NCI-H748 (cell line): Measurements from ENCODE around the gene ABI3.

Experiments
- DNase-seq: peaks from one replicate; lab custom pipeline; 2025; ENCODE audit not compliant: unreplicated experiment; lab: John Stamatoyannopoulos, UW

Gene ABI3

DNA sequence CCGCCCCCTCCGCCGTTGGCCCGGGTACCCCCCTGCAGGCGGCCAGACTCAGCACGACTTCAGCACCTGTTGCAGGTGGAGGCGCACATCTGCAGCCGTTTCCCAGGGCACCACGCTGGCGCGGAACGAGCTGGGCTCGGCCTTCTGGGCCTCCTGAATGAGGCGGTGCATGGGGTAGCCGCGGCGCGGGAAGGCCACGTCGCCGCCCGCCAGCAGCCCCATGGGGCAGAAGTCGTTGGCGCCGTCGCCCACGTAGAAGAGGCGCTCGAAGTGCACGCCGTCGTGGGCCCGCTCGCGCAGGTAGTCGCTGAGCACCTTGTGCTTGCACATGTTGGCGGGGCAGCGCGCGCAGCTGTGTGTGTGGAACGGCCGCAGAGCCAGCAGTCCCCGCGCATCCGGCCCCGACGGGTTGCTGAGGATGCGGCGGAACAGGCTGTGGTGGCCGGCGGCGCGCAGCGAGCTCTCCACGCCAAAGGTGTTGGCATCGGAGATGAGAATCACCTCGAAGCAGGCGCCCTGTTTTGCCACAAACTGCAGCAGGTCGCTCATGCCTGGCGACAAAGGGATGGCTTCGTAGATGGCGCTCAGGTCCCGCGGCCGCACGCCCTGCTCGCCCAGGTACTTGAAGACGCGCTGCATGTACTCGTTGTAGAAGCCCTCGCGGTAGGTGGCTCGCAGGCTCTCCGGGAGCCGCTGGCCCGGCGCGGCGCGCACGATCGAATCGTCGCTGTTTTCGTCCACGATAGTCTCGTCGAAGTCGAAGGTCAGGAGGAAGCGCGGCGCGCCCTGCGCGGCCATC is 13.9 kb downstream of the ABI3 start:
- peak; percentile 81 for DNase-seq

DNA sequence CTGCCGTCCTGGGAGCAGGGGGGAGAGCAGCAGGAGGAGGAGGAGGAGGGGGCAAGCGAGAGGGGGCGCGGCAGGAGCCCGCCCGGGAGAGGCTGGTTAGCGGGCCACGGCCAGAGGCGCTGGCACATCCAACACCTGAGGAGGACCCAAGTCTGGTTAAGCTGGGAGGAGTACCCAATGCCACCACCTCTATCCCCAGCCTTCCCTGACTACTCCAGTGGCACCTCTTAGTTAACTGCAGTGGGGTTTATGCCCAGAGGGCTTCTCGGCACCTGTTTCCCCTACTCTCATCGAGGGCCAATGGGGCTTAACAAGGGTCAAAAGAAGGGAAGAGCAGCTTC is 14.5 kb downstream of the ABI3 start:
- no peak for DNase-seq

DNA sequence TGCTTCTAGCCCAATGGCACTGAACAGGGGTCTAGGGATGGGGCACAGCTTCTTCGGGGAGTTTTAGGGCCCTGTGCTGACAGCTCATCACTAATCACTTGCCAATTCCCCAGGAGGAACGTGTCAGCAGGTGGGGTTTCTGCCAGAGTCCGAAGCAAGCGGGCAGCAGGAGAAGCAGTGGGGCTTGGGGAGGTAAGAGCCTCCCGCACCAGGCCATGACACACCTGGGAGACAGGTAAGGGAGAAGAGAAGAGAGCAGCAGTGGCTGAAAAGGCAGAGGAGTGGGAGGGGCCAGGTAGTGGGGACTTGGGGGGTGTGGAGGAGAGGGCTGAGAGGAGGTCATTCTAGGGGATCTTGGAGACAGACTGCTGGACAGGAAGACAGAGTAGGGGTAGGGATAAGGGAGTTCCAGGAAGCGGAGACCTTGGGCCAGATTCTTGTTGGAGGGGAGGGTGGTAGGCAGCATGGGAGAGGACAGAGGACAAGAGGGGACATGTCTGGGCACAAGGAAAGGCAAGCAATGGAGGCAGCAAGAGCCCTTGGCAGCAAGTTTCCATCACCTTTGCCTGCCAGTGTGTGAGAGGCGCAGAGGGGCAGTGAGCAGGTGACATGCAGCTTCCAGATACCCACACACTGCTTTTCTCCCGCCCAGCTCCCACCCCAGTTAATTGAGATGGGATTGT is 15.2 kb downstream of the ABI3 start:
- no peak for DNase-seq

DNA sequence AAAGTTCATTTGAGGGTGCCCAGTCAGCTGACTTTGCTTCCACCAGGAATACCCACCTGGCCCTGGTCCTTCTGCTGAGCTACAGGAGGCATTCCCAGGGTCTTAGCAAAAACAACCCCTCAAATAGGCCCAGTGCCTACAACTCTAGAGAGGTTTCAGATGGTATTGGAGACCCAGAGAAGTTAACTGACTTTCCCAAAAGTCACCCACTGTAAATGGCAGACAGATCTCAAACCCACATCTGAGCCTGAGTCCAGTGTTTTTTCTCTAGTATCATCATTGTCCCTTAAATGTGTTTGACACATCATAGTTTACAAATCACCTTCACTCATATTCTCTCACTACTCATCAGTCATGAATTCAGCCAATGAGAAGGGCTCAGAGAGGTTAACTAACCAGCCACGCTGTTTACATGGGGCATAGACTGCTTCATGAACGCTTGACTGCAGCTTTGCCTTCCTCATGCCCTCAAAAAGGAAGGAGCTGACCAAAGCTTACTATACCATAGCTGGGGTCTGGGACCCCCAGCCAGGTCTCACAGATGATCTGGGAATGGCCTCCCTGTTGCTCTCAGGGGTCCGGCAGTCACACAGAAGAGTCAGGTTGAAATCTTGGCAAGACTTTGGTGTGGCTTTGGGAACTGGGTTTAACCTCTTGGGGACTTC is 16.4 kb downstream of the ABI3 start:
- no peak for DNase-seq

DNA sequence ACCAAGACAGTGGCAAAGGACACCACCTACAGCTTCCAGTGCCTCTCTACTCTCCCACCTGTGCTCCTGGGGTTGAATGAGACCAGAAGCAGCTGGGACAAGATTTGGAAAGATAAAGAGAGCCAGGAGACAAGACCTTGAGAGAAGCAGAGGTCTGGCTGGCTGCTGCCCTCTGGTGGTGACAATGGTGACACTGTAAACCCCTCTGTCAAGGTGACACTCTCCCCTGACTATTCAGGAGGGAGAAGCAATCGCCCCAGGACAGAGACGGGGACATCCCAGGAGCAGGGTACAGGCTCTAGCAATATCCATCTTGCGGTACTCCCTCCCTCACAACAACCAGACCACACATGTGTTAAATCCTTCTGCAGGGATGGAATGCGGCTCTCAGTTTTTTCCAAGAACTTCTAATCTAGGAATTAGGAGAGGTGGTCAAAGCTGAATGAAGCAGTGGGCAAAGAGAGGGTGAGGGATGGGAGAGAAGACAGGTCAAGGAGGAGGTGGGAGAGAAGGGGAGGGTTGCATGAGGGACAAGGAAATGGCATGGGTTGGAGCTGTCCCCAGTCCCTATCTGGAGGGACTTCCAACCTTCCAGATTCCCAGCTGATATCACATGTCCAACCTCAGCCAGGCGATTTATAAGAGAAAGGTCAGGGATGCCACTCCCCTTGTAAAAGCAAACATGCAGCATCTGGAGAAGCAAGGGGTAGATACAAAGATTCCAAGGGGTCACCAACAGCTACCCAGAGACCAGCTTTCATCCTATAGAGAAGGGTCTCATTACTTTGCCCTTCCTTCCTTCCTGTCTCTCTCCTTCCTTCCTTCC is 17.1 kb downstream of the ABI3 start:
- peak; percentile 72 for DNase-seq

DNA sequence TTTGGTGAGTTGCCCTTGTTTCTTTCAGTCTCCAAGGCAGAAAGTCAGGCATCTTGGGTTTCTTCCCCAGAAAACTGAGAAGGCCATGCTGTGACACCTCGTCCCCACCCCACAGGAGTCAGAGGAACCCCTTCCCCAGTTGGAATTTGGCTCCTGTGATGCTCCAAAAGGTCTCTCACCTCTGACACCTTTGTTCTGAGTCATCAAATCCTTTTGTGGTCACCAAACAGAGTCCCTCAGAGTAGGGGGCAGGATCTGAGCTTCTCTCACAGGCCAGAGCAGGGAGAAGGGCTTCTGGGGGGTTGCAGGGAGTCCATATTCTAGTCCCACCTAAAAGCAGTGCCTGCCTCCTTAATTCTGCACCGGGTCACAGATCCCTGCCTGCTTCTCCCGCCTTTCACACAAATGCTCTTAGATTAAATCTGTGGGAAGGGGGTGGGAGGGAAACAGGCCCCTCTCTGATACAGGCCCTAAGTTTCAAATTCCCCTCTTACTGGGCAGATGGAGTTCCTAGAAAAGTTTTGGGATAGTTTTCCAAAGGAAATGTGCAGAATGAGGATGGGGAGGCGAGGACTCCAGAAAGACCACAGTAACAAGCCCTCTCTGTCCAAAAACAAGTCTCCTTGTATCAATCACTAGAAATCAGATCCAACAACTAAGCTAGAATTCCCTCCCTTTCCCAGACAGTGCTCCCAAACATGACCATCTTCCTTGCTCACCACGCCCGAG is 18.7 kb downstream of the ABI3 start:
- no peak for DNase-seq

DNA sequence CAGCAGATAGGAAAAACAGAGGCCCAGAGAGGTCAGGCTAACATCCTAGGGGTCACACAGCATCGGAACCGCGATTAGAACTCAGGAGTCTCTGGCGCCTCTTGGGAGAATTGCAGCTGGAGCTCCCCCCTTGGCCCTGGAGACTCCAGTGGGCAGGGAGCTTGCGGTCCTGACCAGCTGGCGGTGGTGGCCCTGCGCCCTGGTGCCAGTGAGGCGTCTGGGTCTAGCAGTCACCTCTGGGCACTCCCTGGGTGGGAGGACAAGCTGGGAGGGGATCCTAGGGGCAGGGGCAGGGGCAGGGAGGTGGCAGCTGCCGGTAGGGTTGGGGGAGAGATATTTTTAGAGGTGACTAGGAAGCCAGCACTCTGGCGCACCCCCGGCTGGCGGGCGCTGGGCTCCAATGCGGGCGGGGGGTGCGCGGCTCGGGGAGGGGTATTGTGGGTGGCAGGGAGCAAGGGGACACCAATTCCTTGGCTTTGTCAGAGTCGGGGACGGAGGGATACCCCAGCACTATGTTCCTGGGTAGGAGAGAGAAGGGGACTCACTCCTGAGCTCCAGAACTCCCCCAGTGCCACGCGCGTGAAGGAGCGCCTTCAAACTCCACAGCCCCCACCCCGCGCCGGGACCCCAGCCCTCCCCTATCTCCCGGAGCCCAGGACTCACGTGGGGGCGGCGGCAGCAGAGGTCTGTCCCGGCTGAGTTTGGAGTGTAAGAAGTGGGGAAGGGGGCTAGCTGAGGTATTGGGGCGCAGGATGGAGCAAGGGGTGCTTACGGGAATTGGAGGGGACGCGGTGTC is 19.5 kb downstream of the ABI3 start:
- no peak for DNase-seq

DNA sequence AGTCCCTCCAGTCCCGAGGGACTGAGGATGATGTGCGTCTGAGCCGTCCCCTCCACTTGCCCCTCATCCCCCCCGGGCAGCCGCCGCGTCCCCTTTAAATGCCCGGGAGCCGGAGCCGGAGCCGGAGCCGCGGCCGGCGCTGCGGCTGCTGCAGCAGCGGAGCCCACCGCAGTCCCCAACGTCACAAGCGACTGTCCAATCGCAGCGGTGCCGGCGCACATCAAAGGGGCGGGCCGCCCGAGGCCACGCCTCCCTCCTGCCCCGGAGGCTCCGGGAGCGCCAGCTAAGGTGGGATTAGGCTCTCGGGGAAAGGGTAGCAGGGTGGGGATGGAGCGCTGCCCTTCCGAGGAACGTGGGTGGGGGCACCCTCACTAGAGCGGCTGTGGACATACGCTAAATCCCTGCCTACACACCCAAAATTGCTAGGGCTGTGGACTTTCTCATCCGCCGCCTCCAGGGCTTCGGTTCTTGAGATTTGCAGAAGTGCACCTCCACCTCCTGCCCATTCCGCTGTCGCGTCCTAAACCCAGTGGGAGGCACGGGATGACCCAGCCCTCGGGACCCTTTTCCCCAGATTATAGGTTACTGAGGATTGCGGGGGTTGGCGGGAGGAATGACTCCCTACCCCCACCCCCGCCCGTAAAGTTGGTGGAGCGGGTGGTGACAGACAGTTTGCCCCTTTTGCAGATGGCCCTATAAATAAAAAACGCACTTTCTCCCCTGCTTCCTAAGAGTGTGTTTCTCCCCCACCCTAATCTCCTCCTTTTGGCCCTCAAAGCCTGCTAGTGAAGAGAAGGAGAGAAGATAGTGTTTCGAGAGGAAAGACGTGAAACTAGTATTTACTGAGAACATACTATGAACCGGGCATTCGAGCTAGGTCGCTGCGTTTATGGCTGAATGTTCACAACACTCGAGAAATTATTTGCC is 20.4 kb downstream of the ABI3 start, which contains the start of gene PHOSPHO1:
Gene PHOSPHO1, minus strand, starts transcription at position 152 of the 927 bp plus-strand sequence. CDS start 4,096 bp downstream, outside the sequence.
- peak; percentile 89 for DNase-seq

DNA sequence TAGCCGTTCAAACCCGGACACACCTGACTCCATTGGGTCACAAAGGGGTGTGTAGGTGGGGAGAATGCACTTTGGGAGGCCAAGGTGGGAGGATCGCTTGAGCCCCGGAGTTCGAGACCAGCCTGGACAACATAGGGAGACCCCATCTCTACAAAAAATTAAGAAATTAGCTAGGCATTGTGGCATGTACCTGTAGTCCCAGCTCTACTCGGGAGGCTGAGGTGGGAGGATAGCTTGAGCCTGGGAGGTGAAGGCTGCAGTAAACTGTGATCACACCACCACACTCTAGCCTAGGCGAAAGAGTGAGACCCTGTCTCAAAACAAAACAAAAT is 21.0 kb downstream of the ABI3 start:
- no peak for DNase-seq

DNA sequence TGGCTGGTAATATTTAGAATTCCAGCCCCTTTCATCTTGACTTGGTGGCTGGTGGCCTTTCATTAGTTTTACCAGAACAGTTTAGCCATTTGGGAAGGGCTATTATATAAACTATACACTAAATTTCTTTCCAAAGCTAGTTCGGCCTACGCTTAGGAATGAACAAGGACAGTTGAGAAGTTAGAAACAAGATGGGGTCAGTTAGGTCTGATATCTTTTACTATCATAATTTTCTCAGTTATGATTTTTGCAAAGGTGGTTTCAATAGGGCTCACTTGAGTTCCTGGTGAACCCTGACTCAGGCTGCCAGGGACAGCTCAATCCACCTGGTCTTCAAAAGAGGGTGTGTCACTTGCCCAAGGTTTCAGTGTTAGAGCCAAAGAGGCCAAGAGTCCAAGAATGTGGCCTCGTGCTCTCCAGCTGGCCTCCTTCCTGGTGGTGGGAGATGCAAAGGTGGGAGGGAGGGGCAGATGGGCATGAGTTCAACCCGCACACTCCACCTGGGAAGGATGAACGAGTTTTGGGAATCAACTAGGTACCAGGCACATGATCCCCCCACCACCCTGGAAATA is 24.1 kb downstream of the ABI3 start:
- DNase-seq, result no peak

DNA sequence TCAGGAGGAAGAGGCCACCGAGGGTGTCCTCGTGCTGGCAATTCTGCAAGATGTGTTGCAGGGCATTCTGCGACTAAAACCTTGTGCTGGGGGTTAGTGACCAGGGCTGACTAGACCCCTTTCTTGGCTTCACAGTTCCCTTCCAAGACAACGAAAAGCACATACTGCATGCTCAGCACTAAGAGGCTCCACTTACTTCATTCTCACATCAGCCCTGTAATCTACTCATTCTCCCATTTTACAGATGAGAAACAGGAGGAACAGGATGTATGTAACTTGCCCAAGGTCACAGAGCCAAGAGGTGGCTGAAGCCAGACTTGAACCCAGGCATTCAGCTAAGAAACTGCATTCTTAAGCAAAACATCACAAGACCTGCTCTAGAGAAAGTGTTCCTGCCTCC is 25.4 kb downstream of the ABI3 start:
- no peak for DNase-seq

DNA sequence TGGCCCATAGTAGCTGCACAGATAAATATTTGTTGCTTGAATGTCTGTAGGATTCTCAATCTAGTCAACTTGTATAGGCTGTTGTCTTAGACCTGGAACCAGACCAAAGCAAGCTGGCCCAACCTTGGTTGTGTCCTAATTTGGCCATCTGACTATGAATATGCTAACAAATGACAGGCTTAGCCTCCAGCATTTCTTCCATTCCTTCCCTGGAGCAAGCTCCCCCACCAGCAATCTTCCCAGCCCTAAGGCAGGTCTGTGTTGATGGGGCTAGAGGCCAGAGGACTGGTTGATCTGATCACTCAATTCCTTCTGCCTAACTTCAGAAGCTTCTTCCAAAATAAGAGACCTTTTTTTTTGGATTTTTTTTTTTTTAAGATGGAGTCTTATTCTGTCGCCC is 29.5 kb downstream of the ABI3 start:
- DNase-seq, result no peak

DNA sequence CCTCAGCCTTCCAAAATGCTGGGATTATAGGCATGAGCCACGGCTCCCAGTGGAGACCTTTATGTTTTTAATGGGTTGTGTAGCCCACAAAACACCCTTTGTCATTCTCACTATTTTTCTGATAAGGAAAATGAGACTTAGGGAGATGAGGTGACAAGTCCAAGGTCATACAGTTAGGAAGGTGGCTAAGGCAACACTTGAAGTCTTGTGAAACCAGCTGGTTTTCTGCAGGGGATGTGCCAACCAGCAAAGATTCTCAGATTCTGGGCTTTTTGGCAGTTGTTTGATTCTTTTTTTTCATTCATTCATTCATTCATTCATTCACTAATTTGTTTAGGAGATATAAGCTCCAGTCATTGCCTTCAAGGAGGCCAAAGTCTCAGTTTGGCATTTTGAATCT is 30.1 kb downstream of the ABI3 start:
- no peak for DNase-seq

DNA sequence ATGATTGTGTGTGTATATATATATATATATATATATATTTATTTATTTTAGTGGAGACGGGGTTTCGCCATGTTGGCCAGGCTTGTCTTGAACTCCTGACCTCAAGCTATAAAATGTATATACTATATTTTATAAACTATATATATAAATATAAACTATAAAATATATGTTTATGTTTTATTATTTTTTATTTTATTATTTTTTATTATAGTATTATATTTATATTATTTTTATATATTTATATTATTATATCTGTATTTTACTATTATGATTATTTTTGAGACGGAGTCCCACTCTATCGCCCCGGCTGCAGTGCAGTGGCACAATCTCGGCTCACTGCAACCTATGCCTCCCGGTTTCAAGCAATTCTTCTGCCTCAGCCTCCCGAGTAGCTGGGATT is 30.5 kb downstream of the ABI3 start:
- DNase-seq, result no peak

DNA sequence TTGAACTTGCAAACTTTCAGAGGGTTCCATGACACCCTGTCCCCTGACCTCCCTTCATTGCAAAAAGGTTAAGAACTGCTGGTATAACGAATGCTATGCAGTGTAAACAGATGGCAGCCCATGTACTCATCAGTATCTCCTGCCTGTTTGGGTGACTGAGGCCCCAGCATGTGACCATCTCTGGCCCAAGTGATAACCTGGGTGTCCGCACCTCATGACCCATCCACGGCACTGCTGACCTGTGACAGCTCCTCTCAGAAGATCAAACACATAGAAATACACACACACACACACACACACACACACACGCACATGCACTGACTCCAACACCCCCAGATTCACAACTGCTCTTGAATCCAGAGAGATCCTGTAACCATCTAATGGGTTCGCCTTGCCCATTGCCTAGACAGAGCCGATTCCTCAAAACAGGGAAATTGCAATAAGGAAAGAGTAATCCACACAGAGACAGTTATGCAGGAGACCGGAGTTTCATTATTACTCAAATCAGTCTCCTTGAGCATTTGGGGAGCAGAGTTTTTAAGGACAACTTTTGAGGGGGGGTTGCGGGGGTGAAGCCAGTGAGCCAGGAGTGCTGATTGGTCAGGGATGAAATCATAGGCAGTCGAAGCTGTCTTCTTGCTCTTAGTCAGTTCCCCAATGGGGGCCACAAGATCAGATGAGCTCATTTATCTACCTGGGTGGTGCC is 31.3 kb downstream of the ABI3 start:
- no peak for DNase-seq

DNA sequence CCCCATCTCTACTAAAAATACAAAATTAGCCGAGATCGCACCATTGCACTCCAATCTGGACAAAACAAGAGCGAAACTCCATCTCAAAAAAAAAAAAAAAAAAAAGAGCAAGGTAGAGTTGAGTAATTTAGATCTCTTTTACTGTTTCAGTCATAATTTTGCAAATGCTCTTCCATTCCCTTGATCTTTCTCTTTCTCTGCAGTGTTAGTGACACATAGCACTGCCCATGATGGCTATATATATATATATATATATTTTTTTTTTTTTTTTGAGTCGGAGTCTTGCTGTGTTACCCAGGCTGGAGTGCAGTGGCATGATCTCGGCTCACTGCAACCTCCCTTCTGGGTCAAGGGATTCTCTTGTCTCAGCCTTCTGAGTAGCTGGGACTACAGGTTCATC is 32.3 kb downstream of the ABI3 start:
- no peak for DNase-seq

DNA sequence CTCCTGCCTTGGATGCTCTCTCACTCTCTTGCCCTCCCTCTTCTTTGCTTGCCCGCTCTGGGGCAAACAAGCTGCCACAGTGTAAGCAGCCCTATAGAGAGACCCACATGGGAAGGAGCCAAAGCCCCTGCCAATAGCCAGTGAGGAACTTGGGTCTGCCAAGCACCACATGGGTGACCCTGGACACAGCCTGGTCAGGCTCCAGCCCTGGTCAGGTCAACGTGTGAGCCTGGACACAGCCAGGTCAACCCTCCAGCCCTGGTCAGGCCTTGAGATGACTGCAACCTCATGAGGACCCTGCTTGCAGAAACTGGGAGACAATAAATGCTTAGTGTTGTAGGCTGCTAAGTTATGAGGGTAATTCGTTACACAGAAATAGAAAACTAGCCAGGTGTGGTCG is 34.3 kb downstream of the ABI3 start:
- no peak for DNase-seq

DNA sequence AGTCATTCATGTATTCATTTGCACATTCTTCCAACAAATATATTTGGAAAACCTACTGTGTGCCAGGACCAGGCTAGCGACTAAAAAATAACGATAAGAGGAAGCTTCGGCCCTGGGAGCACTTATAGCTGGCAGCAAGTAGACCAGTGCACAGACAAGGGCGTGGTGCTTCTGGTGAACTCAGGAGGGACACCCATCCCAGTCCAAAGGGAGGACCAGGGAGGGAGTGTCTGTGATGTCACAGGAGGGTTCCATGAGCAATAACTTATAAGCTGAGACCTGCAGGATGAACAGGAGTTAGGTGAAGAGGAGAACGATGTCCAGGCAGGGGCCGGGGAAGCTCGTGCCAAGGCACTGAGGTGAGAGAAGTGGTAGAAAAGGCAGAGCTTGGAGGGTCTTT is 37.4 kb downstream of the ABI3 start:
- DNase-seq, result no peak
